ENCODE measurements around the gene RAD51B. TPM values are rescaled to one million over a fixed set of nuclear protein-coding genes. Genes with fewer than 3 reads are reported as not detected.
A peak's percentile ranks its signal among the peaks of the same experiment; 100 is the strongest.

Gene RAD51B
- total RNA-seq, 1 experiment from 2014 or later, result 20.0 TPM

- TF ChIP-seq REST (IDR thresholded peaks at IDR 0.05; ENCODE audit: low read depth), result no peak
These were observed 656.9 kb downstream of the RAD51B start (continued) for GRCh38 chr14:68476212-68477109.

GRCh38 chr14:68477110-68477455 is 657.5 kb downstream of the RAD51B start:
- Histone ChIP-seq H3K4me2 (ENCODE audit: low read length) (peak overlapping the region; percentile 61), H3K27me3 (ENCODE audit: insufficient read depth, low read length) (no peaks in the 10 kb centered on the region), H3K9me2 (ENCODE audit: insufficient read depth) (no peaks in the 10 kb centered on the region), H3K36me3 (ENCODE audit: control insufficient read depth in 1 of 2, insufficient read depth in 2 of 2, low read length in 2 of 2) (no peaks in the 10 kb centered on the region), H3K79me2 (ENCODE audit: insufficient read depth, low read length) (no peaks in the 10 kb centered on the region), H2AFZ (ENCODE audit: low read depth, low read length, poor library complexity, severe bottlenecking) (no peak overlapping the region), H3K4me1 (ENCODE audit: control insufficient read depth in 1 of 2, insufficient read depth in 2 of 2, low read length in 2 of 2) (peaks cover 53 to 54% of the 10 kb centered on the region in 2 experiments), H3K27ac (ENCODE audit: low read depth, low read length) (peak overlapping the region; percentile 91), H3K9me3 (ENCODE audit: control insufficient read depth in 1 of 2, insufficient read depth in 1 of 2, low read depth in 1 of 2, low read length in 2 of 2) (no peaks in the 10 kb centered on the region), H4K20me1 (ENCODE audit: insufficient read depth) (no peaks in the 10 kb centered on the region), H3K4me3 (replicated peaks in 1 of 2; ENCODE audit: low read depth in 1 of 2, low read length in 2 of 2) (no peak overlapping the region), H3K9ac (ENCODE audit: low read length) (peak overlapping the region; percentile 29)
- intact Hi-C loops (cut with micrococcal nuclease), result no loop called here
- ChIA-PET POLR2A (no interaction called here), CTCF (no interaction called here), RAD21 (ENCODE audit: low non-redundant PET in 1 of 2, low total read pairs in 2 of 2, uncharacterized antibody in 2 of 2, unreplicated experiment in 2 of 2) (no interaction called here)
- BruUV-seq (replicated peaks), result no TSS peak
- DNase-seq (ENCODE audit: low read depth, low spot score) (no peak), ATAC-seq (peak; percentile 8; the same call in 1 of the 2 replicates)
- no peak for TF ChIP-seq EGR1 (IDR thresholded peaks at IDR 0.05; ENCODE audit: low read depth)
- TF ChIP-seq, protein P1, sequence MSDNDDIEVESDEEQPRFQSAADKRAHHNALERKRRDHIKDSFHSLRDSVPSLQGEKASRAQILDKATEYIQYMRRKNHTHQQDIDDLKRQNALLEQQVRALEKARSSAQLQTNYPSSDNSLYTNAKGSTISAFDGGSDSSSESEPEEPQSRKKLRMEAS (IDR thresholded peaks at IDR 0.05), result no peak
- TF ChIP-seq RAD21 (IDR thresholded peaks at IDR 0.05; ENCODE audit: low read depth), result no peak
- no peak for TF ChIP-seq JUND (IDR thresholded peaks at IDR 0.05)

Measured in HCT116 (cell line).